RWPE2 (cell line): ENCODE measurements around the gene CACHD1.
"Not testable (repeated sequence)": the region's sequence is repeated elsewhere in the genome, so short reads cannot be mapped to it uniquely, and the experiment has no call there.

Source experiments
- ATAC-seq: fragments of 200-7000 bp; cut with Tn5 transposase; 3 replicates; pipeline ENCODE4 v1.9.1; 2021; ENCODE audit warnings: low read depth
- DNase-seq: peaks from one replicate; pipeline ENCODE4 v3.0.0-alpha.2; 2020; ENCODE audit warnings: low spot score
- H3K27ac ChIP-seq: fragments of 450-650 bp; 2 replicates; pipeline ENCODE4 v1.5.1; 2017; ENCODE audit warnings: mild to moderate bottlenecking; ENCODE audit not compliant: poor library complexity, severe bottlenecking
- H3K27me3 ChIP-seq: fragments of 250-450 bp; sonication (Bioruptor Pico); 2 replicates; pipeline ENCODE4 v1.5.1; 2021; ENCODE audit warnings: mild to moderate bottlenecking, moderate library complexity; ENCODE audit not compliant: insufficient read depth, poor library complexity, severe bottlenecking
- H3K36me3 ChIP-seq: fragments of 250-450 bp; sonication (Bioruptor Pico); 2 replicates; pipeline ENCODE4 v1.5.1; 2020; ENCODE audit warnings: low read depth, mild to moderate bottlenecking, moderate library complexity
- H3K4me1 ChIP-seq: fragments of 250-450 bp; sonication (Bioruptor Pico); 2 replicates; pipeline ENCODE4 v1.5.1; 2021; ENCODE audit warnings: mild to moderate bottlenecking, moderate library complexity; ENCODE audit not compliant: insufficient read depth, poor library complexity, severe bottlenecking
- H3K4me3 ChIP-seq: fragments of 250-450 bp; sonication (Bioruptor Pico); 2 replicates; pipeline ENCODE4 v1.5.1; 2021; ENCODE audit warnings: mild to moderate bottlenecking, moderate library complexity; ENCODE audit not compliant: severe bottlenecking
- H3K9me3 ChIP-seq: fragments of 250-450 bp; sonication (Bioruptor Pico); 2 replicates; pipeline ENCODE4 v1.5.1; 2021; ENCODE audit warnings: mild to moderate bottlenecking, moderate library complexity; ENCODE audit not compliant: severe bottlenecking
- TF ChIP-seq, protein P1 (sequence below): fragments of 450-650 bp; IDR thresholded peaks from one replicate; pipeline ENCODE4 v1.5.1; 2017; ENCODE audit warnings: mild to moderate bottlenecking, moderate library complexity; ENCODE audit not compliant: poor library complexity, severe bottlenecking

CACHD1 gene

GRCh38 chr1:64701886-64702285 is 232.0 kb downstream of the CACHD1 start:
- Histone ChIP-seq H3K36me3 (no peaks in the 10 kb centered on the region), H3K27me3 (no peaks in the 10 kb centered on the region), H3K4me1 (no peaks in the 10 kb centered on the region), H3K4me3 (no peak overlapping the region), H3K27ac (no peak overlapping the region), H3K9me3 (no peaks in the 10 kb centered on the region)
- DNase-seq, result no peak
- TF ChIP-seq, protein P1, sequence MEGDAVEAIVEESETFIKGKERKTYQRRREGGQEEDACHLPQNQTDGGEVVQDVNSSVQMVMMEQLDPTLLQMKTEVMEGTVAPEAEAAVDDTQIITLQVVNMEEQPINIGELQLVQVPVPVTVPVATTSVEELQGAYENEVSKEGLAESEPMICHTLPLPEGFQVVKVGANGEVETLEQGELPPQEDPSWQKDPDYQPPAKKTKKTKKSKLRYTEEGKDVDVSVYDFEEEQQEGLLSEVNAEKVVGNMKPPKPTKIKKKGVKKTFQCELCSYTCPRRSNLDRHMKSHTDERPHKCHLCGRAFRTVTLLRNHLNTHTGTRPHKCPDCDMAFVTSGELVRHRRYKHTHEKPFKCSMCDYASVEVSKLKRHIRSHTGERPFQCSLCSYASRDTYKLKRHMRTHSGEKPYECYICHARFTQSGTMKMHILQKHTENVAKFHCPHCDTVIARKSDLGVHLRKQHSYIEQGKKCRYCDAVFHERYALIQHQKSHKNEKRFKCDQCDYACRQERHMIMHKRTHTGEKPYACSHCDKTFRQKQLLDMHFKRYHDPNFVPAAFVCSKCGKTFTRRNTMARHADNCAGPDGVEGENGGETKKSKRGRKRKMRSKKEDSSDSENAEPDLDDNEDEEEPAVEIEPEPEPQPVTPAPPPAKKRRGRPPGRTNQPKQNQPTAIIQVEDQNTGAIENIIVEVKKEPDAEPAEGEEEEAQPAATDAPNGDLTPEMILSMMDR, result no peak
- no peak for ATAC-seq

DNA sequence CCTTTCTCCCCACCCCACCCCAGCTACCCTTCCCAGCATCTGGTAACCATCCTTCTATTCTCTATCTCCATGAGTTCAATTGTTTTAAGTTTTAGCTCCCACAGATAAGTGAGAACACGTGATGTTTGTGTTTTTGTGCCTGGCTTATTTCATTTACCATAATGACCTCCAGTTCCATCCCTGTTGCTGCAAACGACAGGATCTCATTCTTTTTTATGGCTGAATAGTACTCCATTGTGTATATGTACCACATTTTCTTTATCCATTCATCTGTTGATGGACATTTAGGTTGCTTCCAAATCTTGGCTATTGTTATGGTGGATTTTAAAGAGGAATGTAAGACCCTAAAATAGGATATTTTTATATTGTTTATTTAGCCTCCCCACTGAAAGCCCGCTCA is 232.7 kb downstream of the CACHD1 start:
- not testable (repeated sequence) for ATAC-seq, H3K4me1 ChIP-seq, H3K4me3 ChIP-seq, H3K27ac ChIP-seq, H3K27me3 ChIP-seq, H3K9me3 ChIP-seq, H3K36me3 ChIP-seq, DNase-seq

DNA sequence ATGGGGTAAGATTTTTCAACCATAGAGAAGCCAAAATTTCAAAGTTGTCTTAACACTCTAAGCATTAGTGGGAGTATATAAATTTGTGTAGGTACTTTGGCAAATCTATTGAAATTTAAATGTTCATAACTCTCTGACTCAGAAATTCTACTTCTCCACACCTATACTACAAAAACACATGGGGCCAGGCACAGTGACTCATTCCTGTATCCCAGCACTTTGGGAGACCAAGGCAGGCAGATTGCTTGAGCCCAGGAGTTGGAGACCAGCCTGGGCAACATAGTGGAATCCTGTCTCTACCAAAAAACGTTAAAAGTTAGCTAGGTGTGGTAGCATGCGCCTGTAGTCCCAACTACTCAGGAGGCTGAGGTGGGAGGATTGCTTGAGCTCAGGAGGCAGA is 233.7 kb downstream of the CACHD1 start:
- DNase-seq (no peak), ATAC-seq (no peak; the same call in 2 of the 3 replicates)
- H3K4me3 ChIP-seq, result no peak overlapping the region
- no peak overlapping the region for H3K27ac ChIP-seq
- no peaks in the 10 kb centered on the region for H3K9me3 ChIP-seq
- no peaks in the 10 kb centered on the region for H3K4me1 ChIP-seq
- no peaks in the 10 kb centered on the region for H3K27me3 ChIP-seq
- H3K36me3 ChIP-seq, result no peaks in the 10 kb centered on the region
- TF ChIP-seq, protein P1, result no peak

DNA sequence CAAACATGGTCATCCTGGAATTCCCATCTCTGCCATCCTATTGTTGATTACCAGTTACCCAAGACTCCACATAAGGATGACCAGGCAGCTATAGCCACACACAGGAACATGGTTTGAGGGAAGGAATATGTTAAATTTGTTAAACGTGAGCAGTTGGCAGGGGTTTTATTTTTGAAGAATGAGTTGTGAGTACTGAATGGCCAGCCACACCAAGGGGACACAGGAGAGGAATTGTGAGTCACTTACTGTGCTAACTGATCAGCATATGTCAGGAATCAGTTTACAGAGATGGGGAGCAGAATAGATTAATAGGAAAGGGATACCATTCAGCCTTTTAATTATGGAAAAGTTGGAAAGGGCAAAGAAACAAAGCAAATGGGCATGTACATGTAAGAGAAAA is 235.7 kb downstream of the CACHD1 start:
- Histone ChIP-seq H3K9me3 (no peaks in the 10 kb centered on the region), H3K27me3 (no peaks in the 10 kb centered on the region), H3K4me1 (no peaks in the 10 kb centered on the region), H3K27ac (no peak overlapping the region), H3K36me3 (no peaks in the 10 kb centered on the region), H3K4me3 (no peak overlapping the region)
- ATAC-seq, result no peak
- TF ChIP-seq, protein P1, result no peak
- no peak for DNase-seq

DNA sequence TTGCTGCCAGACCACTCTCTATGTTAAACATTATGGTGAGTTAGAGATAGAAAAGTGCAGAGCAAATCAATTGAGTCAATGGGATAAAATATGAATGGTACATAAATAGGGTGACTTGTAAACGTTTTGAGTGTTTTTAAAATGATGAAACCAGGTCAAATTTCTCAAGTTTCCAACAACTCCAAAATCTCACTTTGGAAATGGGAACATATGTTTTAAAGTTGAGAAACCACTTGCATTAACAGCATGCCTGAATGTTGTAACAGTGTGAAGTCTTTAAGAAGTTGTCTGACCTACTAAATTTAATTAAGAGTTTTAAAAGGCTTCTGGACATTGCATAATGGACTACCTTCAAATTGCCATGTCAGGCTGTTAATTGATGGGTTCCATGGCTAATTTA is 241.3 kb downstream of the CACHD1 start:
- H3K4me1 ChIP-seq, result no peaks in the 10 kb centered on the region
- no peaks in the 10 kb centered on the region for H3K9me3 ChIP-seq
- H3K27me3 ChIP-seq, result no peaks in the 10 kb centered on the region
- ATAC-seq, result no peak
- no peaks in the 10 kb centered on the region for H3K36me3 ChIP-seq
- TF ChIP-seq, protein P1, result no peak
- H3K4me3 ChIP-seq, result no peak overlapping the region
- DNase-seq, result no peak
- no peak overlapping the region for H3K27ac ChIP-seq
